Measurements from ENCODE around the gene GNG13. TPM values are rescaled to one million over a fixed set of nuclear protein-coding genes. Genes with fewer than 3 reads are reported as not detected.
A peak's percentile ranks its signal among the peaks of the same experiment; 100 is the strongest.

Gene GNG13
- polyA plus RNA-seq, 2 of the 4 experiments (the other 2 are of a cell fraction): 0.09 TPM; not detected in 1

DNA sequence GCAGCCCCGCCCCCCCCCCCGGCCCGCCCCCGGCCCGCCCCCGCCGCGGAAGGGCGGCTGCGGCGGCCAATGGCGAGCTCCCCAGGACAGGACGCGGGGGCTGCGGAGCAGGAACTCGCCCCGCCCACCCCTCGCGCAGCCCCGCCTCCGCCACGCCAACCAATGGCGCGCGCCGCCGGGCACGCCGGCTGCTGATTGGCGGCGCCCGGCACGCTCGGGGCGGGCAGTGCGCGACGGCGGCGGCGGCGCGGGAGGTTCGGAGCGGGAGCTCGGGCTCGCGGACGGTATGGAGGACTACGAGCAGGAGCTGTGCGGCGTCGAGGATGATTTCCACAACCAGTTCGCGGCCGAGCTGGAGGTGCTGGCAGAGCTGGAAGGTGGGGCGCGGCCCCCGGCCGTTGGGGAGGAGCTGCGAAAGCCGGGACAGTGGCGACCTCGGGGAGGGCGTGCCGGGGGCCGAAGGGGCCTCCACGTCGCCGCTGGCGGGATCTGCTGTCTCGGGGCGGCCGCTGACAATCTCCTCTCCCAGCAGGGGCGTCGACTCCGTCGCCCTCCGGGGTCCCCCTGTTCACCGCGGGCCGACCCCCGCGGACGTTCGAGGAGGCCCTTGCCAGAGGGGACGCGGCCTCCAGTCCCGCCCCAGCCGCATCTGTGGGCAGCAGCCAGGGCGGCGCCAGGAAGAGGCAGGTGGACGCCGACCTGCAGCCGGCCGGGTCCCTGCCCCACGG, 12.0 kb downstream of the GNG13 start, which contains the start of gene CHTF18 (continued):
- TF ChIP-seq, protein P1, sequence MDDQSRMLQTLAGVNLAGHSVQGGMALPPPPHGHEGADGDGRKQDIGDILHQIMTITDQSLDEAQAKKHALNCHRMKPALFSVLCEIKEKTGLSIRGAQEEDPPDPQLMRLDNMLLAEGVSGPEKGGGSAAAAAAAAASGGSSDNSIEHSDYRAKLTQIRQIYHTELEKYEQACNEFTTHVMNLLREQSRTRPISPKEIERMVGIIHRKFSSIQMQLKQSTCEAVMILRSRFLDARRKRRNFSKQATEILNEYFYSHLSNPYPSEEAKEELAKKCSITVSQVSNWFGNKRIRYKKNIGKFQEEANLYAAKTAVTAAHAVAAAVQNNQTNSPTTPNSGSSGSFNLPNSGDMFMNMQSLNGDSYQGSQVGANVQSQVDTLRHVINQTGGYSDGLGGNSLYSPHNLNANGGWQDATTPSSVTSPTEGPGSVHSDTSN (IDR thresholded peaks at IDR 0.05): 0 out of 2 replicates have a peak, but pooled peaks have one; percentile 57
- TF ChIP-seq EP300 (IDR thresholded peaks at IDR 0.05) (no peak), MYC (IDR thresholded peaks at IDR 0.05; ENCODE audit: borderline replicate concordance, low read length) (no peak), ZSCAN20 (CRISPR knock-in tag; IDR thresholded peaks at IDR 0.05) (no peak), FOSB (CRISPR knock-in tag; IDR thresholded peaks at IDR 0.05) (no peak), ZFP36 (IDR thresholded peaks at IDR 0.05; ENCODE audit: borderline replicate concordance, partially characterized antibody) (no peak), POLR2A (IDR thresholded peaks at IDR 0.05; ENCODE audit: low read length) (peak; percentile 63), BHLHE40 (IDR thresholded peaks at IDR 0.05; ENCODE audit: low read depth, low read length) (no peak), CBX2 (IDR thresholded peaks at IDR 0.05; ENCODE audit: borderline replicate concordance, low read depth) (no peak), FOXS1 (CRISPR knock-in tag; IDR thresholded peaks at IDR 0.05) (no peak), ESRRA (IDR thresholded peaks at IDR 0.05; ENCODE audit: borderline replicate concordance, low read length) (no peak), KDM5A (IDR thresholded peaks at IDR 0.05) (peak; percentile 55)
- TF ChIP-seq, protein P2, sequence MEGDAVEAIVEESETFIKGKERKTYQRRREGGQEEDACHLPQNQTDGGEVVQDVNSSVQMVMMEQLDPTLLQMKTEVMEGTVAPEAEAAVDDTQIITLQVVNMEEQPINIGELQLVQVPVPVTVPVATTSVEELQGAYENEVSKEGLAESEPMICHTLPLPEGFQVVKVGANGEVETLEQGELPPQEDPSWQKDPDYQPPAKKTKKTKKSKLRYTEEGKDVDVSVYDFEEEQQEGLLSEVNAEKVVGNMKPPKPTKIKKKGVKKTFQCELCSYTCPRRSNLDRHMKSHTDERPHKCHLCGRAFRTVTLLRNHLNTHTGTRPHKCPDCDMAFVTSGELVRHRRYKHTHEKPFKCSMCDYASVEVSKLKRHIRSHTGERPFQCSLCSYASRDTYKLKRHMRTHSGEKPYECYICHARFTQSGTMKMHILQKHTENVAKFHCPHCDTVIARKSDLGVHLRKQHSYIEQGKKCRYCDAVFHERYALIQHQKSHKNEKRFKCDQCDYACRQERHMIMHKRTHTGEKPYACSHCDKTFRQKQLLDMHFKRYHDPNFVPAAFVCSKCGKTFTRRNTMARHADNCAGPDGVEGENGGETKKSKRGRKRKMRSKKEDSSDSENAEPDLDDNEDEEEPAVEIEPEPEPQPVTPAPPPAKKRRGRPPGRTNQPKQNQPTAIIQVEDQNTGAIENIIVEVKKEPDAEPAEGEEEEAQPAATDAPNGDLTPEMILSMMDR (IDR thresholded peaks at IDR 0.05): no peak
- TF ChIP-seq, protein P3, sequence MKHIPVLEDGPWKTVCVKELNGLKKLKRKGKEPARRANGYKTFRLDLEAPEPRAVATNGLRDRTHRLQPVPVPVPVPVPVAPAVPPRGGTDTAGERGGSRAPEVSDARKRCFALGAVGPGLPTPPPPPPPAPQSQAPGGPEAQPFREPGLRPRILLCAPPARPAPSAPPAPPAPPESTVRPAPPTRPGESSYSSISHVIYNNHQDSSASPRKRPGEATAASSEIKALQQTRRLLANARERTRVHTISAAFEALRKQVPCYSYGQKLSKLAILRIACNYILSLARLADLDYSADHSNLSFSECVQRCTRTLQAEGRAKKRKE (CRISPR knock-in tag; IDR thresholded peaks at IDR 0.05; ENCODE audit: low read depth): 0 out of 2 replicates have a peak, but pooled peaks have one; percentile 10
- TF ChIP-seq, protein P4, sequence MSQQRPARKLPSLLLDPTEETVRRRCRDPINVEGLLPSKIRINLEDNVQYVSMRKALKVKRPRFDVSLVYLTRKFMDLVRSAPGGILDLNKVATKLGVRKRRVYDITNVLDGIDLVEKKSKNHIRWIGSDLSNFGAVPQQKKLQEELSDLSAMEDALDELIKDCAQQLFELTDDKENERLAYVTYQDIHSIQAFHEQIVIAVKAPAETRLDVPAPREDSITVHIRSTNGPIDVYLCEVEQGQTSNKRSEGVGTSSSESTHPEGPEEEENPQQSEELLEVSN (IDR thresholded peaks at IDR 0.05; ENCODE audit: borderline replicate concordance, low read depth): peak; percentile 77

DNA sequence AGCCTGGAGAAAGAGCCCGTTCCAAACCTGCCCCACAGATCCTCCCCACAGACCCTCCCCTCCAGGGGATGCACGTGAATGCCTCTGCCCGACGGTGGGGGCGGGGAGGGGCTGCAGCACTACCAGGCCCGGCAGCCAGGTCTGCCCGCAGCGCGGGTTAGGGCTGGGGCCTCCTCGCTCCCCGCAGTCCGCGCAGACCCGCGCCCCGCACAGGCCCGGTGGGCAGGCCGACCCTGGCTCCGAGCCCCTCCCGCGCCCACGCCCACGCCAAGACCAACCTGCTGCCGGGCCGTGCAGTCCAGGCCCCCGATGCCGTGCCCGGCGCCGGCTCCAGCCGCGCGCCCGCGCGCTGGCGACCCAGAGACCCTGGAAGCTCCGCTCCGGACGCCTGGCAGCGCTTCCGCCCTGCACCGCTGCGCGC, 12.5 kb downstream of the GNG13 start, which contains the start of gene RPUSD1:
TSS of gene RPUSD1 (minus strand) at position 404 of the 421 bp plus-strand sequence. CDS start 644 bp downstream, outside the sequence.
- peak within 1 kb of the TSS; percentile 84 to 92 for H3K27ac ChIP-seq
- no peak for FAIRE-seq

More for the DNA sequence above, 12.5 kb downstream of the GNG13 start, which contains the start of gene RPUSD1:
- POLR2A ChIA-PET: interaction anchor here (1.0 to 1.8 kb wide), 8 partner anchors 13 to 81 kb away, joined by 3 to 8 read pairs (median 4); partner anchors contain the start of genes ANTKMT, GNG13 and METRN
- Histone ChIP-seq H3K4me1 (peaks cover 24% of the 10 kb centered on the region), H3K4me2 (peak within 1 kb of the TSS; percentile 100), H3K9me3 (no peaks in the 10 kb centered on the region), H3K4me3 (peak within 1 kb of the TSS; percentile 93)
- DNase-seq (ENCODE audit: low read depth in 1 of 2, low spot score in 1 of 2): no peak
- WGBS (ENCODE audit: missing lambda C conversion rate): no CpG with 5 or more reads among the region's 45 CpGs
- TF ChIP-seq JUN (IDR thresholded peaks at IDR 0.05): peak in 1 of 2 experiments; percentile 44; a peak in 2 of 5 replicates
- TF ChIP-seq PHF8 (IDR thresholded peaks at IDR 0.05; ENCODE audit: borderline replicate concordance, low read depth): peak; percentile 56; the same call in 1 of the 2 replicates
- peak; percentile 52; the same call in 1 of the 2 replicates for TF ChIP-seq POLR2A (IDR thresholded peaks at IDR 0.05; ENCODE audit: low read length)
- TF ChIP-seq FOSL2 (IDR thresholded peaks at IDR 0.05): no peak
- no peak for TF ChIP-seq FOSL2 (CRISPR knock-in tag; IDR thresholded peaks at IDR 0.05)
- CTCF ChIA-PET: interaction anchor here (0.7 to 10.1 kb wide), 8 partner anchors 9 to 269 kb away, joined by 3 to 205 read pairs (median 23); partner anchors contain the start of genes CIAO3, METRN and MSLN
- ATAC-seq: peak; percentile 4 to 8; a peak in 4 of 6 replicates
